Peyer's patch (tissue), 4 donors: ENCODE data around the gene MET.

ENCODE experiments used
- POLR2A ChIP-seq, 2 donors: fragments of 450-650 bp; IDR thresholded peaks; one replicate each; pipeline ENCODE4 v1.5.1; 2017; ENCODE audit warnings: antibody characterized with exemption in 2 of 2, mild to moderate bottlenecking in 2 of 2, moderate library complexity in 2 of 2
- TF ChIP-seq, protein P1 (sequence below), 6 experiments: fragments of 450-650 bp in 4 of 6; fragments of 200-600 bp in 2 of 6; sonication (generic) in 1 of 6; IDR thresholded peaks; one replicate each; pipeline ENCODE4 v1.5.1; 2017 to 2019; ENCODE audit warnings: antibody characterized with exemption in 6 of 6, mild to moderate bottlenecking in 3 of 6, moderate library complexity in 1 of 6

DNA sequence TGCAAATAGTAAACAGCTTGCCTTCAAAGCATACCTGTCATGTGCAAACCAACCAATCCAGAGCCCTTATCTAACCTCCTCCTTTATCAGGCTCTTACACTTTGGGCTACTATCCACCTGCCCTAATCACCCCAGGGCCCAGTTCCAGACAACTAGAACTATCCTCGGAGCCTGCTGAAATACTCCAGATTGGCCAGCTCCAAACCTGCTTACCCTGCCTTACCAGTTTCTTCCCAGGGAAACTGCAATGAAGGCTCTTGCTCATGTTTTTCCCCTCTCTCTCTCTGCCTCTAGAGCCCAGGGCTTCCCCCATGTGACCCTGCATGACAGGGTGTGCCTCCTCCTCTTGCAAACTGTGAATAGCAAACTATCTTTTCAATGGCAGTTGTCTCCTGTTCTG lies 109.0 kb downstream of the MET start:
- TF ChIP-seq POLR2A (IDR thresholded peaks at IDR 0.05), result no peak
- TF ChIP-seq, protein P1, sequence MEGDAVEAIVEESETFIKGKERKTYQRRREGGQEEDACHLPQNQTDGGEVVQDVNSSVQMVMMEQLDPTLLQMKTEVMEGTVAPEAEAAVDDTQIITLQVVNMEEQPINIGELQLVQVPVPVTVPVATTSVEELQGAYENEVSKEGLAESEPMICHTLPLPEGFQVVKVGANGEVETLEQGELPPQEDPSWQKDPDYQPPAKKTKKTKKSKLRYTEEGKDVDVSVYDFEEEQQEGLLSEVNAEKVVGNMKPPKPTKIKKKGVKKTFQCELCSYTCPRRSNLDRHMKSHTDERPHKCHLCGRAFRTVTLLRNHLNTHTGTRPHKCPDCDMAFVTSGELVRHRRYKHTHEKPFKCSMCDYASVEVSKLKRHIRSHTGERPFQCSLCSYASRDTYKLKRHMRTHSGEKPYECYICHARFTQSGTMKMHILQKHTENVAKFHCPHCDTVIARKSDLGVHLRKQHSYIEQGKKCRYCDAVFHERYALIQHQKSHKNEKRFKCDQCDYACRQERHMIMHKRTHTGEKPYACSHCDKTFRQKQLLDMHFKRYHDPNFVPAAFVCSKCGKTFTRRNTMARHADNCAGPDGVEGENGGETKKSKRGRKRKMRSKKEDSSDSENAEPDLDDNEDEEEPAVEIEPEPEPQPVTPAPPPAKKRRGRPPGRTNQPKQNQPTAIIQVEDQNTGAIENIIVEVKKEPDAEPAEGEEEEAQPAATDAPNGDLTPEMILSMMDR (IDR thresholded peaks at IDR 0.05), result no peak
